GM21529 (cell line): ENCODE results near the gene SLC12A2.

ENCODE experiments used
- ATAC-seq: cut with Tn5 transposase; IDR thresholded peaks from one replicate; pipeline ENCODE4 v1.9.1; 2021; ENCODE audit not compliant: unreplicated experiment

SLC12A2 gene

GRCh38 chr5:128083033-128083810 lies at the start of gene SLC12A2:
TSS of gene SLC12A2 (plus strand) at chr5:128083766. CDS start at chr5:128083955, 189 bp downstream.
- peak; percentile 59 for ATAC-seq

GRCh38 chr5:128035689-128036088 lies 47.9 kb upstream of the SLC12A2 start:
- ATAC-seq: no peak

GRCh38 chr5:128036950-128037349 lies 46.6 kb upstream of the SLC12A2 start:
- no peak for ATAC-seq

- ATAC-seq: no peak
Observed at GRCh38 chr5:128038643-128039042, 44.9 kb upstream of the SLC12A2 start.

GRCh38 chr5:128040927-128041326 lies 42.6 kb upstream of the SLC12A2 start:
- ATAC-seq: no peak

- no peak for ATAC-seq
Observed at GRCh38 chr5:128052780-128053179, 30.8 kb upstream of the SLC12A2 start.

- no peak for ATAC-seq
Observed at GRCh38 chr5:128053291-128053954, 30.1 kb upstream of the SLC12A2 start.

- ATAC-seq: no peak
Observed at GRCh38 chr5:128060644-128061385, 22.8 kb upstream of the SLC12A2 start.

- no peak for ATAC-seq
Observed at GRCh38 chr5:128062172-128062746, 21.3 kb upstream of the SLC12A2 start.

- ATAC-seq: no peak
Observed at GRCh38 chr5:128074171-128074570, 9.4 kb upstream of the SLC12A2 start.

GRCh38 chr5:128074953-128075352 lies 8.6 kb upstream of the SLC12A2 start:
- no peak for ATAC-seq

GRCh38 chr5:128077526-128077925 lies 6.0 kb upstream of the SLC12A2 start:
- ATAC-seq: no peak

- ATAC-seq: no peak
Observed at GRCh38 chr5:128081111-128081851, 2.3 kb upstream of the SLC12A2 start.

GRCh38 chr5:128082551-128083032 lies 974 bp upstream of the SLC12A2 start:
- ATAC-seq: no peak

GRCh38 chr5:128083811-128084227 lies 253 bp downstream of the SLC12A2 start:
- peak; percentile 24 for ATAC-seq

GRCh38 chr5:128084228-128085167 lies 932 bp downstream of the SLC12A2 start:
- ATAC-seq: peak; percentile 15

GRCh38 chr5:128085413-128085812 lies 1.8 kb downstream of the SLC12A2 start:
- no peak for ATAC-seq

GRCh38 chr5:128091579-128091978 lies 8.0 kb downstream of the SLC12A2 start:
- ATAC-seq: no peak

- ATAC-seq: no peak
Observed at GRCh38 chr5:128092144-128092543, 8.6 kb downstream of the SLC12A2 start.
